Stimulated activated CD8-positive, alpha-beta memory T cell treated with anti-CD3 and anti-CD28 coated beads, Interleukin-12 subunit alpha, Interleukin-12 subunit beta, amount 100 ng/mL, for 1 hour (primary cell): ENCODE results near the gene CELF4.

Experiments
- DNase-seq: peaks from one replicate; pipeline ENCODE4 v3.0.0-alpha.2; 2020; ENCODE audit warnings: low read depth

Gene CELF4

GRCh38 chr18:37572736-37573135 lies 7.1 kb upstream of the CELF4 start:
- DNase-seq = no peak

- DNase-seq = no peak
Observed at GRCh38 chr18:37571266-37571665, 5.7 kb upstream of the CELF4 start.

GRCh38 chr18:37570336-37570930 lies 4.8 kb upstream of the CELF4 start:
- DNase-seq = no peak

GRCh38 chr18:37568671-37569070 lies 3.1 kb upstream of the CELF4 start:
- DNase-seq = no peak

GRCh38 chr18:37567994-37568359 lies 2.4 kb upstream of the CELF4 start:
- DNase-seq = no peak

- DNase-seq = no peak
Observed at GRCh38 chr18:37567061-37567993, 1.7 kb upstream of the CELF4 start.

GRCh38 chr18:37566479-37567060 lies 972 bp upstream of the CELF4 start:
- DNase-seq = no peak

GRCh38 chr18:37565977-37566478 lies 430 bp upstream of the CELF4 start:
- no peak for DNase-seq

GRCh38 chr18:37564711-37565100 lies 892 bp downstream of the CELF4 start:
- no peak for DNase-seq

- DNase-seq = no peak
Observed at GRCh38 chr18:37563931-37564392, 1.6 kb downstream of the CELF4 start.

GRCh38 chr18:37561986-37562385 lies 3.6 kb downstream of the CELF4 start:
- DNase-seq = no peak

- no peak for DNase-seq
Observed at GRCh38 chr18:37560003-37560402, 5.6 kb downstream of the CELF4 start.

- DNase-seq = no peak
Observed at GRCh38 chr18:37559194-37559593, 6.4 kb downstream of the CELF4 start.

- no peak for DNase-seq
Observed at GRCh38 chr18:37554399-37554787, 11.2 kb downstream of the CELF4 start.

GRCh38 chr18:37553633-37554398 lies 11.8 kb downstream of the CELF4 start:
- DNase-seq = no peak

- no peak for DNase-seq
Observed at GRCh38 chr18:37552286-37552685, 13.3 kb downstream of the CELF4 start.

GRCh38 chr18:37551846-37552245 lies 13.8 kb downstream of the CELF4 start:
- no peak for DNase-seq

GRCh38 chr18:37551249-37551648 lies 14.3 kb downstream of the CELF4 start:
- DNase-seq = no peak

GRCh38 chr18:37550118-37550875 lies 15.3 kb downstream of the CELF4 start:
- no peak for DNase-seq

- DNase-seq = no peak
Observed at GRCh38 chr18:37548679-37549289, 16.8 kb downstream of the CELF4 start.
